CD4-positive, alpha-beta T cell treated with Interleukin-2 at 100 ng/mL for 4 hours (primary cell): ENCODE data around the gene ARHGEF4.

Experiments used
- DNase-seq: peaks from one replicate; pipeline ENCODE4 v3.0.0-alpha.2; 2020; ENCODE audit warnings: low spot score

The ARHGEF4 gene

DNA sequence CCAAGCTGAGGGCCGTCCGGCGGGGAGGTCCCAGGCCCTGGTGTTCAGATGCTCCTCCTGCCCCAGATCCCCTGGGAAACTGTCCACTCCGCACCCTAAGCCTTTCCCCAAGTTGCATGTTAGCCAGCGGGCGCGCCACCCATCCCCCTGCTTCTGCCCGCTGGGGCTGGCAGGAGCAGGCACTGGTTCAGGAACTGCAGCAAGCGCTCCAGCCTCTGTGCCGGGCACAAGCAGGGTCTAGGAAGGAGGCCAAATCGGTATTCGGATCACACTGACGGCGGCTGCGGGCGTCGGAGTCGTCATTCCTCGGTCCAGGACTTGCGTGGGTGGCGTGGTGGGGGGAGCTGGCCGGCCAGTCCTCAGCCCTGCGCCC lies 202.8 kb downstream of the ARHGEF4 start:
- no peak for DNase-seq

- DNase-seq: peak; percentile 17
Measured at GRCh38 chr2:131039908-131040660, 203.4 kb downstream of the ARHGEF4 start.

DNA sequence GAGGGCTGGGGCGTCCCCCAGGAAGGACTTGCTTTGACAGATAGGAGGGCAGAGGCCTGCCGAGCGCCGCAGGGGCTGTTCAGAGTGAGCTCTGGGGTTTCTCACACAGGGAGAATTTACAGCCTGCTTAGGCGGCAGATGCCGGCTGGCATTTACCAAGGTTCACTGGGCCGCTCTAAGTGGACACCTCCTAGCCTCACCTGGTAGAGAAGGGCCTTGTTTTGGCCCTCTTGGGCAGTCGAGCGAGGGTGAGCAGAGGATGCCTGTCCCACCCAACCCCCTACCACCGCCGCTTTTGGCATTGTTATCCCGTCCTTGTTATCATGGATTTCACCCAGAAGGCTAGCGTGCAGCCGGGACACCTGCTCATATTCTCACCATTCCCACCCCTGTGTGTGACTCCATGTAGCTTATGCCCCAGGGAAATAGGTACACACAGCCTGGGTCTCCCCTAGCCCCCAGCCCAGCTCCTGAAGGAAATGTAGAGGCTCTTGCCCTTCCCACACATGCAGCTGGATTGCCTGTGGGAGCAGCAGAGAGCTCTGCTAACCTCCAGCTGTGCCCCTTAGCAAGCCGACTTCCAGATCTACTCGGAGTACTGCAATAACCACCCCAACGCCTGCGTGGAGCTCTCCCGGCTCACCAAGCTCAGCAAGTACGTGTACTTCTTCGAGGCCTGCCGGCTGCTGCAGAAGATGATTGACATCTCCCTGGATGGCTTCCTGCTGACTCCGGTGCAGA lies 204.1 kb downstream of the ARHGEF4 start:
- peak; percentile 7 for DNase-seq

DNA sequence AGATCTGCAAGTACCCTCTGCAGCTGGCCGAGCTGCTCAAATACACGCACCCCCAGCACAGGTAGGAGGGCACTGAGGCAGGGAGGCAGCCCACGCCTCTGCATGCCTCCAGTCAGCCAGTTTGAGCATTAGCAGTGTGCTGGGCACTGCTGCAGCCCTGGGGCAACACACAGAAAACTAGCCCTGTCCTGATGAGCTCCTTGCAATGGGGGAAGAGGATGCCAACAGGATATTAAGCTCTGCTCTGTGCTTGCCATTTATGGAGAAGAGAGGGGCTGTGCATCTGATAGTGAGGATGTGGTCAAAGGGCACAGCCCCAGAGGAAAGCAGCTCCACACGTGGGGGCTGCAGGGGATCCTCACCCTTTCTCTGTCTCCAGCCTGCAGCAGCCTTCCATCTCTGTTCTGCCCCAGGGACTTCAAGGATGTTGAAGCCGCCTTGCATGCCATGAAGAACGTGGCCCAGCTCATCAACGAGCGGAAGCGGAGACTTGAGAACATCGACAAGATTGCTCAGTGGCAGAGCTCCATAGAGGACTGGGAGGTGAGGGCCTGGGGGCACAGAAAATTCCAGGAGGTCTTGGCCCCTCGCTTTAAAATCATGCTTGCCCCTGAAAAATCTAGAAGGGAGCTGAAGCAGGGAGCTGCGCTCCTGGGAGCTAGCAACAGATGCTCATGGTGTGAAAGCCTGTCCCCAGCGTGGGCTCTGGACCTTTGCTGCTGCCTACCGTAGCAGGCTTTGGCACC lies 204.9 kb downstream of the ARHGEF4 start:
- no peak for DNase-seq

DNA sequence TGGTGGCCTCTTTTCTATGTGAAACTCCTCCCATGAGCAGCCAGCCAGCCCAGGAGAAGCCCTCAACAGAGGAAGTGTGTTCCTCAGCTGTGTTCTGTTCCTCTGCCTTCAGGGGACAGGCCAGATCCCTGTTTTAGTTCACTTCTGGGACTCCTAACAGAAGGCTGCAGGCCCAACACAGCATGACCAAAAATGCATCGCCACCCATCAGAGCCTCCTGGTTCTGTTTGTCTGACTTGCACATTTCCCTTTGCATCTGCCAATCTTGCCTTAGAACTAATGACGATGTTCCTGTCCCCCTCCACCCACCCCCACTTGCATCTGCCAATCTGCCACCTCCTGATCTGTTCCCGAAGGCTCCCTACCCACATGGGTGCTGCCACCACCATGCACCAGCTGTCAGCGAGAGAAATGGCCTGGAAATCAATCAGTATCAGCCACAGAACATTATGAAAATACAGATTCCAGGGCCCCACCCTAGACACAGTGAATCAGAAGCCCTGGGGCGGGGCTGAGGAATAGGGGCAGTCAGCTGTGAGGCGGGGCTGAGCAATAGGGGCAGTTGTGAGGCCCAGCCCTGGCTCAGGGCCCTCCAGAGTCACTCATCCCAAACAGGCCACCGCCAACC lies 205.5 kb downstream of the ARHGEF4 start:
- DNase-seq: no peak

DNA sequence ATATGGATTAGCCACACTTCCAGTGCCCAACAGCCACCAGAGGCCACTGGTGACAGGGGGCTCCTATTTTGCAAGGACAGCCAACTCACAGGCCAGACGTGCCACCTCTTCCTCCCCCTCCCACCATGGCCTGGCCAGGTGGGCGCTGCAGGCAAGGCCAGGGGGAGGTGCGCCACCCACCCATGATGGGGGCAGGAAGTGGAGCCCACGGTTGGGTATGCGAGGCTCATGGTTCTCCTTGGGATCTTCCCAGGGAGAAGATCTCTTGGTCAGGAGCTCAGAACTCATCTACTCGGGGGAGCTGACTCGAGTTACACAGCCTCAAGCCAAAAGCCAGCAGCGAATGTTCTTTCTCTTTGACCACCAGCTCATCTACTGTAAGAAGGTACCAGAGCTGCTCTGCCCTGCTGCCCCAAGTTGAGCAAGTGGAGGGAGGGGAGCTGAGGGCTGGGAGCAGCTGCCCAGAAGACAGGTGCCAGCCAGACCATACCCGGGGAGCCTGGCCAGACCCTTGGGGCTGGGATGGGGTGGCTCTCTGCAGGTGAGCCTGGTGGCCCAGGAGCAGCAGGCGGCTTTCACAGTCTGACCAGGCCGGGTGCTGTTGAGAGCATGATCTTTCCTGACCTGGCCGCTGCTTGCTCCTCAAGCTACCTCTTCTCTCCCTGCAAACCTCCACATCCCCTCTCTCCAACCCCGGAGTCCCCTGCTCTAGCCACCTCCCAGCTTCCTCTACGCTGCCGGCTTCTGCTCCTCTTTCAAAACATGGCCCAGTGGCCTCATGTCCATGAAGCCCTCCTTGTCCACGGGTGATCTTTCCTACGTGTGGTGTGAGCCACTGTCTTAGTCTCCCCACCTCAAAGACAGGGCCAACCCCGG lies 206.7 kb downstream of the ARHGEF4 start:
- no peak for DNase-seq

GRCh38 chr2:131044075-131044756 lies 207.5 kb downstream of the ARHGEF4 start:
- no peak for DNase-seq

DNA sequence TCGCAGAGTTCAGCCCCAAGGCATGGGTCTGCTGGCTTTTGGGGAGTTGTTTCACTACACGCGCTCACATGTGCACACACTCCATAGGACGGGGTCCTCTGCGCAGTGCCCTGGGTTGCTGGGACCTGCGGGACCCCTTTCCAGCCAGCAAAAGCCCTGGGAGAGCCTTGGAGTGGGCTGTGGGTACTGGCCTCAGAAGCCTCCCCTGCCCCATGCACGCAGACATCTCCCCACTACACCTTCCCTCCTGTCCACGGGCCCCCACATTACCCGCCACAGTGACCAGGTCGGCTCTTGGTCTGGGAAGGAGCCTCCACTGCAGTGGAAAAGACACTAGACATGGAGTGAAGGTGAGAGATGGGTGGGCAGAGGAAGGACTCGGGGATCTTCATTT lies 208.0 kb downstream of the ARHGEF4 start:
- DNase-seq: no peak

DNA sequence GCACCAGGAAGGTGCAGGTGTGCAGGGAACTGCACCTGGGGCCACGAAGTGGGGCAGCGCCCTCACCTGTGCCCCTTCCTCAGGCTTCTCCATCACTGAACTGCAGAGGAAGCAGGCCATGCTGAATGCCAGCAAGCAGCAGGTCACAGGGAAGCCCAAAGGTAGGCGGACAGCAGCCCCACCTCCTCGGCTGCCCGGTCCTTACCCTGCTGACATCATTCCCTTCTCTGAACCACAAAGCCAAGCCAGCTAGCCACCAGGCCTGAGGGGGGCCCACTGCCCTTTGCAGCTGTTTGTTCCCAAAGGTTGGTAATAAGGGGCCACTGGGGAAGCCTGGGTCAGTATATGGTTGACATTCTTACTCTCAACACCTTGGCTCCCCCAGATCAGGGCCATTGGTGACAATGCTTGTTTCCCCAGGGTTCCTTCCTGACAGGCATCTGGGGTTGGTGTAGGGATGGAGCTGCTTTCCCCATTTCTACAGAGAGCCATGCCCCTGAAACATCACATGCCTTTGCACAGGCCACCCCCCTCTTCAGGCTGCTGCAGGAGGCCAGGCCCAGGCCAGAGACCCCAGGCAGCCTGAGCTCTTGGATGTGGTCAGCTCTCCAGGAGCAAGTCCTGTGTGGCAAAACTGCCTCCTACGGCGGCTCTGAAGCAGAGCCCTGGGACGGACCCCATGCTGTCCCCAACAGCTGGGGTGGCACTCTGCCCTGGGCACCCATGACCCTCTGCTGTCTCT lies 208.7 kb downstream of the ARHGEF4 start:
- no peak for DNase-seq

GRCh38 chr2:131046028-131046917 lies 209.6 kb downstream of the ARHGEF4 start:
- DNase-seq: no peak

DNA sequence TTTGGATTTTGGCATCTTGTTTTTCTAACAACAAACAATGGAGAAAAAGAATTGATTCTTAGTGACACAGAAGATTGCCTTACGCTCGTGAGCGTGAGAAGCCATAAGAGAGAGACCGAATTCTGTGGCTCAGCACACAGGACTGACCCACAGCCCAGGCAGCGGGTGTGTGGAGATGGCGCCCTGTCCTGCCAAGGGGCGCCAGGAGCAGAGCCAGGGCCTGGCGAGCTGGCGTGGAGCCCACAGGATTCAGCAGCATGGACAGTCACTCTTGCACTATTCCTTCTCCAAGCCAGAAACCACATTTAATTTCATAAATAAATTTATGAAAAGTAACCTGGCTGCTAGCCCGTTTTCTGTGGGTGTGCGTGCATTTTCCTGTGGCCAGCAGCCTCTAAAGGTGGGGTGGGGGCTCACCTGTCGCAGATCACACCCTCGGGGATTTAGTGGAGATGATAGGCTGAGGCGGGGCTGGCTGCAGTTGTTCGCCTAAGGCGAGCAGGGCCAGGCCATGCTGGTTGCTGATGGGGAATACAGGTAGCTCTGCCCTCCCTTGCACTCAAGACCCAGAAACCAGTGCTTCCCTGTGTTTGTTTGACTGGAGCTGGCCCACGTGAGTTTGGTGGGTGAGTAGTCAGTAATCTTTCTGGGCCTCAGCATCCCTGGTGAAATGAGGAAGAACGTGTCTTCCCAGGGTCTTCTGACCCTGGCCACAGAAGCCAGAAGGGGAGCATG lies 210.4 kb downstream of the ARHGEF4 start:
- no peak for DNase-seq

GRCh38 chr2:131047920-131048560 lies 211.3 kb downstream of the ARHGEF4 start:
- no peak for DNase-seq

DNA sequence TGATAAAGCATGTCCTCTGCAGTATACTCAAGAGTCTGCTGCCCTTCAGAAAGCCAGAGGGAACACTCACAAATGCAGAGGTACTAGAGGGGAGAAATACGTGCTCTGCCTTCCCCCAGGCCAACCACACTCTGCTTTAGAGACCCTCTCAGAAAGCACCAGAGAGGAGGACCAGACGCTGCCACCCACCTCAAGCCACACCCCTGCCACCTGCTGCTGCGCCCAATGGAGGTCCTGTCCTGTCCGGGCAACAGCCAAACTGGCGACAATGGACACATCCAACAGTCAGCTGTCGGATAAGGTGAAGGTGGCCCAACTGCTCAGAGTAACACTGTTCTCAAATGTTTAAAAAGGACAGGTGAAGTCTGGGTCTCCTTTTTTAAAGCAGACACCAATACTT lies 211.9 kb downstream of the ARHGEF4 start:
- DNase-seq: no peak

- no peak for DNase-seq
Measured at GRCh38 chr2:131049150-131049718, 212.5 kb downstream of the ARHGEF4 start.

DNA sequence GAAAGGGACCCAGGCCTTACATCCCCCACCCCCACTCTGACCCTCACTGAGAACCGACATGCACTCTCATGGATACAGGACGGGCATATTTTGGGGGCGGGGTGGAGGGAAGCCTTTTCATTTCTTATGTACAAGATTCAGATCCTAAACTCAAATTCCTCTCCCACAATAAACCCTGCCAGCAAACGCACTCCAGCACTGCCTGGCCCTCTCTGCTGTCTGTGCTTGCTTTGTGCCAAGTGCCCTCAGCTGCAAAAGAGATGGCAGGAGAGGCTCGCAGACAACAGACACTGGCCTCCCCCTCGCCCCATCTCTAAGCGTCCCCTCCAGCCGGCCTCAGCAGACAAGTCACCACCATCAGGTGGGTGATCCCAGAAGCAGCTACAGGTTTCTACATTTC lies 214.2 kb downstream of the ARHGEF4 start:
- DNase-seq: no peak

DNA sequence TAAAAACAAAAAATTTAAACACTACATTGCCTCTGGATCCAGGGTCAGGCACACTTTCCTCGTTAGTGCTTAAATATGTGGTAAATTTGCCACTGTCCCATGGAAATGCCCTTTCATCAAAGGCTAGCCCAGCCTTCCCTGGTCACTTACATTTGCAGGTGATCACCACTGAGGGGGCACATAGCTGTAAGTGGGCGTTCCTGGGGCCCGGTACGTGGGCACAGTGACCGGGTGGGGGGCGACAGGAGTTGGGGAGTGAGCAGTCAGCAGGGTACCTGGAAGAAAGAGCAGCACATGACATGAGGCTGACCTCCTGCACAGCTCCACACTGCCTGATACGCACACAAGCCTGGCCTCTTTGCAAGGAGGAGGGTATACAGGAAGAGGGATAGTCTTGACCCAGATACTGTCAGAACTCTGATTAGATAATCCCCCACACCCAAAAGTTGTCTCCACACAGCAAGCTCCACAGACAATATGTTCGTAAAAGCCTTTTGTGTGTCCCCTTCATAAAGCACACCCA lies 216.1 kb downstream of the ARHGEF4 start:
- no peak for DNase-seq

DNA sequence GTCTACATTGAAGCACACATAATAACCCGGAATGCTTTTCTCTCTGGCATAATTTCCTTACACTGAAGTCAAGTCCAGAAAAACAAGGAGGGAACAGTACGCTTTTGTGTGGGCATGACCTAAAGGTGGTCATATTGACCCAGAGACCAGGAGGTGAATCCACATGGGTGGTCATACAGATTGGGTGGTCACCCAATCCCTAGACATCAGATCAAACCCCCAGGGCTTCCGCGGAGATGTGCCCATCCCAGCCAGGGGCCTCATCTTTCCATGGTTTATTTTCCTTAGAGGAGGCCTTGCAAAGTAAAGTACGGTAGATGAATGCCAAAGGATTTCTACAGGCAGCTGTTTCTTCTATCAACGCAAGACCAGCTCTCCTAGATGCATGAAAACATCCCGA lies 217.8 kb downstream of the ARHGEF4 start:
- DNase-seq: no peak
